Measurements from ENCODE around the gene VAT1. TPM values are rescaled to one million over a fixed set of nuclear protein-coding genes. Genes with fewer than 3 reads are reported as not detected.
"Not testable (repeated sequence)": the region's sequence is repeated elsewhere in the genome, so short reads cannot be mapped to it uniquely, and the experiment has no call there.

VAT1 gene
- total and polyA plus RNA-seq, 4 experiments from 2014 or later, result 52.6 to 67.5 (median 63.8) TPM

- Mint-ChIP-seq H3K4me3 (peak within 1 kb of the TSS; percentile 100), H3K27me3 (no peaks in the 10 kb centered on the region), H3K9me3 (no peaks in the 10 kb centered on the region), H3K36me3 (peaks cover 0 to 36% of the 10 kb centered on the region in 2 donors), H3K27ac (peak within 1 kb of the TSS; percentile 96 to 100 (median 99)), H3K4me1 (peaks cover 8 to 26% (median 17%) of the 10 kb centered on the region in 4 donors)
- H3K4me3 ChIP-seq (ENCODE audit: low read length in 2 of 2), result peak within 1 kb of the TSS; percentile 94 to 95
- H3K4me1 ChIP-seq (ENCODE audit: insufficient read depth, low read length), result peaks cover 21% of the 10 kb centered on the region
- H3K27ac ChIP-seq (ENCODE audit: low read depth, low read length), result peak within 1 kb of the TSS; percentile 90
- ChIA-PET POLR2A (ENCODE audit: partially characterized antibody) (interaction anchor here (1.0 to 3.0 kb wide), 12 partner anchors 8 to 392 kb away, joined by 3 to 41 read pairs (median 8); partner anchors contain the start of genes ARL4D, BRCA1, NBR1 and RND2), CTCF (ENCODE audit: partially characterized antibody) (interaction anchor here (0.5 to 3.0 kb wide), 17 partner anchors 8 to 477 kb away, joined by 3 to 23 read pairs (median 4); partner anchors contain the start of genes DHX8, NBR1, RPL27 and TMEM106A)
- intact Hi-C loops (cut with micrococcal nuclease), result loop anchor here (1.0 kb wide), 3 partner anchors 205 to 332 kb away; no protein-coding TSS in a partner anchor
- no peaks in the 10 kb centered on the region for H3K27me3 ChIP-seq (ENCODE audit: insufficient read depth, low read length)
- no peaks in the 10 kb centered on the region for H3K9me3 ChIP-seq (ENCODE audit: control insufficient read depth in 1 of 2, low read length in 2 of 2)
- DNase-seq, result peak; percentile 81 to 89 (median 83)
- peaks cover 9% of the 10 kb centered on the region for H3K36me3 ChIP-seq (ENCODE audit: insufficient read depth, low read length)
Observed at GRCh38 chr17:43006639-43007551, 15.3 kb downstream of the VAT1 start, which contains the start of gene IFI35. IFI35 (plus strand) TSS chr17:43006784; CDS start chr17:43006948, 164 bp downstream.

DNA sequence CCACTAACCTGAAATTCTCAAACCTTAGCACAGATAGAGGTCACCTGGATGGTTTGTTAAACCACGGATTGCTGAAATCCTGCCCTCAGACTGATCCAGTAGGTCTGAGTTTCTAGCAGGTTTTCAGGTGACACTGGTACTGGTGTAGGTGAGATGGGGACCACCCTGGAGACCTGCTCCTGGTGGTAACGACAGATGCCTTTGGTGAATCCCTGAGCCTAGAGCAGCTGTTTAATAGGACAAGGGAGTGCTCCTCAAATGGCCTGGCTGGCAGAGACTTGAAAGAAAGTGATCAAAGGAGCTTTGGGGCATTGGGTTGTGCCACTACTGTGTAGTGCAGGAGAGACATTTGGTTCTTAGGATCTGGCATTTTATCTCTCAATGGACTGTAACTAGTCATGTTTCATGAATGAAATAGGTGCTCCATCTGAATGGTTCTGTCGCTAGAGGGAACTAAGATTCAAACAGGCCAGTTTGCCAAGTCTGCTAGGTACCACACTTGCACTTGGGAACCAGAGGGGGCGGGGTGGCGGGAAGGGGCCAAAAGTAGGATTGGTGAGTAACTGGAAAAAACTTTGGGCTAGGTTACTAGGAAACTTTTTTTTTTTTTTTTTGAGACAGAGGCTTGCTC is 18.5 kb downstream of the VAT1 start:
- CTCF ChIA-PET (ENCODE audit: partially characterized antibody), result interaction anchor here (0.7 kb wide), 1 partner anchor 364 kb away, joined by 3 read pairs; no protein-coding TSS in a partner anchor

DNA sequence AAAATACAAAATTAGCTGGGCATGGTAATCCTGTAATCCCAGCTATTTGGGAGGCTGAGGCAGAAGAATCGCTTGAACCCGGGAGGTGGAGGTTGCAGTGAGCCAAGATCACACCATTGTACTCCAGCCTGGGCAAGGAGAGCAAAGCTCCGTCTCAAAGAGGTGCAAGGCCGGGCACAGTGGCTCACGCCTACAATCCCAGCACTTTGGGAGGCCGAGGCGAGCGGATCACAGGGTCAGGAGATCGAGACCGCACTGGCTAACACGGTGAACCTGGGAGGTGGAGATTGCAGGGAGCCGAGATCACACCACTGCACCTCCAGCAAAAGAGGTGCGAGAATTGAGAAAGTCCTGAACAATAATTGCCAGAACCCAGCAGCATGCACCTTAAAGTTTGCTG is 21.3 kb downstream of the VAT1 start:
- intact Hi-C loops (cut with micrococcal nuclease); H3K4me3 ChIP-seq (ENCODE audit: low read length in 2 of 2); H3K27me3 ChIP-seq (ENCODE audit: insufficient read depth, low read length); H3K9me3 ChIP-seq (ENCODE audit: control insufficient read depth in 1 of 2, low read length in 2 of 2); H3K9me3 Mint-ChIP-seq; H3K27me3 Mint-ChIP-seq; H3K27ac ChIP-seq (ENCODE audit: low read depth, low read length); POLR2A ChIA-PET (ENCODE audit: partially characterized antibody); H3K4me3 Mint-ChIP-seq; DNase-seq: not testable (repeated sequence)
- CTCF ChIA-PET (ENCODE audit: partially characterized antibody), result interaction anchor here (1.1 kb wide), 1 partner anchor 23 kb away, joined by 3 read pairs; no protein-coding TSS in a partner anchor
- H3K27ac Mint-ChIP-seq, result peak overlapping the region in 2 of 7 donors; percentile 74 to 75
- peaks cover 12 to 52% of the 10 kb centered on the region in 2 donors for H3K36me3 Mint-ChIP-seq
- Histone ChIP-seq H3K4me1 (ENCODE audit: insufficient read depth, low read length) (peaks cover 22% of the 10 kb centered on the region), H3K36me3 (ENCODE audit: insufficient read depth, low read length) (peaks cover 27% of the 10 kb centered on the region)
- peaks cover 16 to 32% (median 24%) of the 10 kb centered on the region in 4 donors for H3K4me1 Mint-ChIP-seq

More for the DNA sequence above, 18.5 kb downstream of the VAT1 start:
- intact Hi-C loops (cut with micrococcal nuclease), result no loop called here
- Histone ChIP-seq H3K36me3 (ENCODE audit: insufficient read depth, low read length) (peaks cover 27% of the 10 kb centered on the region), H3K4me3 (ENCODE audit: low read length in 2 of 2) (no peak overlapping the region), H3K27me3 (ENCODE audit: insufficient read depth, low read length) (no peaks in the 10 kb centered on the region), H3K27ac (ENCODE audit: low read depth, low read length) (no peak overlapping the region), H3K9me3 (ENCODE audit: control insufficient read depth in 1 of 2, low read length in 2 of 2) (no peaks in the 10 kb centered on the region), H3K4me1 (ENCODE audit: insufficient read depth, low read length) (peaks cover 37% of the 10 kb centered on the region)
- Mint-ChIP-seq H3K9me3 (no peaks in the 10 kb centered on the region), H3K36me3 (peaks cover 12 to 51% of the 10 kb centered on the region in 2 donors), H3K4me3 (peak overlapping the region in 1 of 8 donors; percentile 29), H3K27ac (peak overlapping the region in 5 of 7 donors; percentile 29 to 81 (median 42)), H3K4me1 (peaks cover 15 to 28% (median 26%) of the 10 kb centered on the region in 4 donors), H3K27me3 (no peaks in the 10 kb centered on the region)
- POLR2A ChIA-PET (ENCODE audit: partially characterized antibody), result interaction anchor here (1.5 kb wide), 1 partner anchor 21 kb away, joined by 4 read pairs; the partner anchor contains the start of gene RND2
- no peak for DNase-seq

DNA sequence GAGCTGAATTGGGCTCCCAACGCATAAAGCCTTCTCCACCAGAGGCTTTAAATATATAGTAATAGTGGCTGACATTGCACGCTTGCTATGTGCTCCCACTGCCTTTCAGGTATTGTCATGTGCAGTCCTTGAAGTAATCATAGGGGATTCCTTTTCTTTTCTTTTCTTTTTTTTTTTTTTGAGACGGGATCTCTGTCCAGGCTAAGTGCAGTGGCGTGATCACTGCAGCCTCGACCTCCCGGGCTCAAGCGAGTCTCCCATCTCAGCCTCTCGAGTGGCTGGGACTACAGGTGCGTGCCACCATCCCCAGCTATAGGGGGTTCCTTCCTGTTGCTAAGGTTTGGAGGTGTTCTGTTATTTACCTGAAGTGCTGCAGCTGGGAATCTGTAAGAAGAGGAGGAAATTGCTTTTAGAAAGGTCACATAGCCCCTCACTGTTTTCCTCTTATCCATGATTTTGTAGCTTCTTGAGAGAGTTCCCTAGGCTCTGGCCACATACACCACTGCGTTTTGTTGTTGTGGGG is 23.1 kb downstream of the VAT1 start:
- POLR2A ChIA-PET (ENCODE audit: partially characterized antibody), result interaction anchor here (1.0 to 4.4 kb wide), 24 partner anchors 8 to 1080 kb away, joined by 3 to 69 read pairs (median 14); partner anchors contain the start of genes AARSD1, ACLY, BRCA1 and DHX8
- Histone ChIP-seq H3K4me1 (ENCODE audit: insufficient read depth, low read length) (peaks cover 22% of the 10 kb centered on the region), H3K27ac (ENCODE audit: low read depth, low read length) (peak overlapping the region; percentile 99), H3K4me3 (ENCODE audit: low read length in 2 of 2) (peak overlapping the region; percentile 79 to 94), H3K27me3 (ENCODE audit: insufficient read depth, low read length) (no peaks in the 10 kb centered on the region), H3K36me3 (ENCODE audit: insufficient read depth, low read length) (peaks cover 27% of the 10 kb centered on the region), H3K9me3 (ENCODE audit: control insufficient read depth in 1 of 2, low read length in 2 of 2) (no peaks in the 10 kb centered on the region)
- H3K4me3 Mint-ChIP-seq, result peak overlapping the region; percentile 94 to 98 (median 96)
- H3K36me3 Mint-ChIP-seq, result peaks cover 18 to 55% of the 10 kb centered on the region in 2 donors
- H3K4me1 Mint-ChIP-seq, result peaks cover 16 to 36% (median 24%) of the 10 kb centered on the region in 4 donors
- CTCF ChIA-PET (ENCODE audit: partially characterized antibody), result interaction anchor here (1.3 to 2.1 kb wide), 6 partner anchors 8 to 485 kb away, joined by 4 to 23 read pairs (median 6); partner anchors contain the start of genes DHX8, IFI35 and RND2
- no peak for DNase-seq
- intact Hi-C loops (cut with micrococcal nuclease), result loop anchor here (2.0 to 10.0 kb wide), 4 partner anchors 174 to 484 kb away; partner anchors contain the start of genes BECN1 and DHX8
- H3K27ac Mint-ChIP-seq, result peak overlapping the region; percentile 96 to 99 (median 99)
- H3K9me3 Mint-ChIP-seq, result no peaks in the 10 kb centered on the region
- peaks cover 0 to 2% of the 10 kb centered on the region in 2 donors for H3K27me3 Mint-ChIP-seq

DNA sequence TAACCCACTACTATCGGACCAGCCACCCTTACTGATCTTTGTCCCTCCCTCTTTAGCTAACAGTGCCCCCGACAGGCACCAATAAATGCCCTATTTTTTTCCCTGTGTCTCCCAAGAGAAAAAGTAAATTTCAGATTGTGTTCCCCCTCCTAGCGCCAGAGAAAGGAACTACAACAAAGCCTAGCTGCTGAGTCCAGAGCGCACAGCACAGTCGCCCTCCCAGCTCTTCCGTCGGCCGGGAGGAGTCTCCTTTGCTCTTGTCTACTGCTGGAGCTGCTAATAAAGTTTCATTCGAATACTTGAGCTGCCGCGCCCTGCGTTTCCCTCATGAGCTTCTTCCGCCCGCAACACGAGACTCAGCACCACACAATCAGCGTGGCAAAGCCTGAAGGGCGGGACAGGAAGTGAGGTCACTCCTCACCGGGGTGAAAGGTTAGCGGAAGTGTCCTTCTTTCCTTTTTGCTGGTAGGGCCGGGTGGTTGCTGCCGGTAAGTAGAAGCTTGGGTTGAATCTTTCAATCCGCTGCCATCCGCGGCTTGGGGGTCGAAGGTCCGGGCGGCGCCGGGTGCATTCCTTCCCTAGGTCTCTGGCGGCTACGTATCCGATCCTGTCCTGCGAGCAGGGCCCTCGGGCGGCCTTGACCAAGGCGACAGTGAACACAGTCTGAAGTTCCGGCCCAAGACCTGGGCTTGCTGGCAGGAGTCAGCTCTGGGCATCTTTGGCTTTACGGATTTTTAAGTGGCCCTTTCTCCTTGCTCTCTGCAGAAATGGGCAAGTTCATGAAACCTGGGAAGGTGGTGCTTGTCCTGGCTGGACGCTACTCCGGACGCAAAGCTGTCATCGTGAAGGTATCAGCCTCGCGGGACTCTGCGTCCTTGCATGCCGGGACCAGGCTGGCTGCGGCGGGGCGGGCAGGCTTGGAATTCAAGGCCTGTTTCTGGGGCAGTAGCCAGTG is 23.9 kb downstream of the VAT1 start, which contains the start of gene RPL27:
Gene RPL27, plus strand, starts transcription at position 436 of the 955 bp plus-strand sequence. Its CDS starts 332 bp downstream, at position 768.
- Mint-ChIP-seq H3K36me3 (peaks cover 18 to 53% of the 10 kb centered on the region in 2 donors), H3K4me1 (peaks cover 16 to 36% (median 24%) of the 10 kb centered on the region in 4 donors), H3K9me3 (no peaks in the 10 kb centered on the region), H3K27ac (peak within 1 kb of the TSS; percentile 96 to 99 (median 99)), H3K4me3 (peak within 1 kb of the TSS; percentile 94 to 98 (median 96)), H3K27me3 (peaks cover 0 to 2% of the 10 kb centered on the region in 2 donors)
- no peaks in the 10 kb centered on the region for H3K9me3 ChIP-seq (ENCODE audit: control insufficient read depth in 1 of 2, low read length in 2 of 2)
- peak; percentile 95 to 99 (median 99) for DNase-seq
- peaks cover 22% of the 10 kb centered on the region for H3K4me1 ChIP-seq (ENCODE audit: insufficient read depth, low read length)
- ChIA-PET POLR2A (ENCODE audit: partially characterized antibody) (interaction anchor here (0.7 to 4.4 kb wide), 41 partner anchors 9 to 1134 kb away, joined by 3 to 69 read pairs (median 8); partner anchors contain the start of genes AARSD1, ACLY, ARL4D and BECN1), CTCF (ENCODE audit: partially characterized antibody) (interaction anchor here (0.6 to 2.1 kb wide), 24 partner anchors 9 to 486 kb away, joined by 3 to 23 read pairs (median 6); partner anchors contain the start of genes AARSD1, DHX8, IFI35 and PSMC3IP)
- peak within 1 kb of the TSS; percentile 99 for H3K27ac ChIP-seq (ENCODE audit: low read depth, low read length)
- H3K36me3 ChIP-seq (ENCODE audit: insufficient read depth, low read length), result peaks cover 27% of the 10 kb centered on the region
- intact Hi-C loops (cut with micrococcal nuclease), result loop anchor here (1.0 to 10.0 kb wide), 10 partner anchors 18 to 485 kb away; partner anchors contain the start of genes AARSD1, BECN1, BRCA1 and DHX8
- peak within 1 kb of the TSS; percentile 79 to 94 for H3K4me3 ChIP-seq (ENCODE audit: low read length in 2 of 2)
- H3K27me3 ChIP-seq (ENCODE audit: insufficient read depth, low read length), result no peaks in the 10 kb centered on the region
